Endothelial cell of umbilical vein (primary cell): Measurements from ENCODE around the gene ADGRL3.

Experiments used
- MAX ChIP-seq: IDR thresholded peaks from 2 replicates; pipeline ENCODE4 v1.6.1; 2011; ENCODE audit not compliant: insufficient read depth, insufficient read length
- POLR2A ChIP-seq: IDR thresholded peaks from 2 replicates; pipeline ENCODE4 v1.6.1; 2012; ENCODE audit warnings: low read depth, mild to moderate bottlenecking, control low read depth, low read length
- TF ChIP-seq, protein P1 (sequence below), 2 donors: IDR thresholded peaks; 1 replicate in 1 of 2; 2 replicates in 1 of 2; pipeline ENCODE4 v1.5.1; 2011; ENCODE audit warnings: low read length in 2 of 2, mild to moderate bottlenecking in 2 of 2, moderate library complexity in 2 of 2, control low read depth in 1 of 2, inconsistent platforms in 1 of 2, low read depth in 1 of 2; ENCODE audit not compliant: insufficient read depth in 1 of 2; ENCODE audit errors: extremely low read depth in 1 of 2

DNA sequence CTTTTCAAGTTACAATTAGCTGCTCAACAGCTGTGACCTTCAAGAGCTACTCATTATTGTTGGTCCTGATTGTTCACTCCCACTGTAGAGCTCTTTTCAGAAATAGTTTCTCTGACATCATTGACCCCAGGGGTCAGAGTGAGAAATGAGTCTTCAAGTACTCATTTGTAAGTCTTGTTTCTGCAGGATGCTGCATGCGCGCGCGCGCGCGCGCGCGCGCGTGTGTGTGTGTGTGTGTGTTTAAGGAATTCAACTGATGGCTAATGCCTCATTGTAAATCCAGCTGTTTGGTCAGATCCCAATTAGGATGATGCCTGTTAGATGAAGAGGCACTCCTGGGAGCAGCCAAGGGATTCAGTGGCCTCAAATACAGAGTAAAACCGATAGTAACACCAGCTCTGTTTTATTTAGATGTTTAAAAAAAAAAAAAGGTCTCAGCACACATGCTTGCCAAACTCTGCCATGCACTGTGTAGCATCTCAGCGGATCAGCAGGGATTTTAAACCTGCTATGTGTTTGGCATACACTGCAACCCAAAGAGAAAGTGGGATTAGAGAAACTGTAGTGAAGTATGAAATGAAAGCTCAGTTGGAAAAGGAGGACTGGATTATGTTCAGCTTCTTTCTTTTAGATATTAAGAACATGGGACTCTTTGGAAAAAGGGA is 332.3 kb downstream of the ADGRL3 start:
- TF ChIP-seq, protein P1, sequence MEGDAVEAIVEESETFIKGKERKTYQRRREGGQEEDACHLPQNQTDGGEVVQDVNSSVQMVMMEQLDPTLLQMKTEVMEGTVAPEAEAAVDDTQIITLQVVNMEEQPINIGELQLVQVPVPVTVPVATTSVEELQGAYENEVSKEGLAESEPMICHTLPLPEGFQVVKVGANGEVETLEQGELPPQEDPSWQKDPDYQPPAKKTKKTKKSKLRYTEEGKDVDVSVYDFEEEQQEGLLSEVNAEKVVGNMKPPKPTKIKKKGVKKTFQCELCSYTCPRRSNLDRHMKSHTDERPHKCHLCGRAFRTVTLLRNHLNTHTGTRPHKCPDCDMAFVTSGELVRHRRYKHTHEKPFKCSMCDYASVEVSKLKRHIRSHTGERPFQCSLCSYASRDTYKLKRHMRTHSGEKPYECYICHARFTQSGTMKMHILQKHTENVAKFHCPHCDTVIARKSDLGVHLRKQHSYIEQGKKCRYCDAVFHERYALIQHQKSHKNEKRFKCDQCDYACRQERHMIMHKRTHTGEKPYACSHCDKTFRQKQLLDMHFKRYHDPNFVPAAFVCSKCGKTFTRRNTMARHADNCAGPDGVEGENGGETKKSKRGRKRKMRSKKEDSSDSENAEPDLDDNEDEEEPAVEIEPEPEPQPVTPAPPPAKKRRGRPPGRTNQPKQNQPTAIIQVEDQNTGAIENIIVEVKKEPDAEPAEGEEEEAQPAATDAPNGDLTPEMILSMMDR (IDR thresholded peaks at IDR 0.05; ENCODE audit: extremely low read depth in 1 of 2, insufficient read depth in 1 of 2, low read depth in 1 of 2, low read length in 2 of 2), result no peak
- no peak for TF ChIP-seq POLR2A
- TF ChIP-seq MAX, result no peak
